Stimulated activated CD4-positive, alpha-beta T cell treated with anti-CD3 and anti-CD28 coated beads, Interleukin-1b, Interleukin-23, amount 100 ng/mL, for 24 hours (primary cell): Measurements from ENCODE around the gene SHROOM4.
A peak's percentile ranks its signal among the peaks of the same experiment; 100 is the strongest.

Experiments used
- DNase-seq, 4 experiments: peaks; one replicate each; pipeline ENCODE4 v3.0.0-alpha.2; 2020; ENCODE audit warnings: low read depth in 4 of 4, low spot score in 1 of 4

Gene SHROOM4

GRCh38 chrX:50787099-50787498, 26.9 kb downstream of the SHROOM4 start:
- no peak for DNase-seq

- DNase-seq: no peak
Measured at GRCh38 chrX:50780144-50780543, 33.9 kb downstream of the SHROOM4 start.

- DNase-seq: no peak
Measured at GRCh38 chrX:50779694-50780093, 34.3 kb downstream of the SHROOM4 start.

- no peak for DNase-seq
Measured at GRCh38 chrX:50778272-50778671, 35.7 kb downstream of the SHROOM4 start.

GRCh38 chrX:50776248-50776647, 37.7 kb downstream of the SHROOM4 start:
- no peak for DNase-seq

GRCh38 chrX:50771382-50771781, 42.6 kb downstream of the SHROOM4 start:
- DNase-seq: no peak

- no peak for DNase-seq
Measured at GRCh38 chrX:50770702-50771101, 43.3 kb downstream of the SHROOM4 start.

- DNase-seq: no peak
Measured at GRCh38 chrX:50769389-50770063, 44.5 kb downstream of the SHROOM4 start.

- DNase-seq: no peak
Measured at GRCh38 chrX:50768801-50769200, 45.2 kb downstream of the SHROOM4 start.

GRCh38 chrX:50765986-50766385, 48.0 kb downstream of the SHROOM4 start:
- DNase-seq: no peak

GRCh38 chrX:50762578-50762977, 51.4 kb downstream of the SHROOM4 start:
- no peak for DNase-seq

GRCh38 chrX:50756276-50756675, 57.7 kb downstream of the SHROOM4 start:
- DNase-seq: no peak

GRCh38 chrX:50751091-50751490, 62.9 kb downstream of the SHROOM4 start:
- no peak for DNase-seq

GRCh38 chrX:50747471-50747900, 66.5 kb downstream of the SHROOM4 start:
- DNase-seq: peak in 1 of 4 experiments; percentile 0

- DNase-seq: no peak
Measured at GRCh38 chrX:50736656-50737055, 77.3 kb downstream of the SHROOM4 start.

- DNase-seq: no peak
Measured at GRCh38 chrX:50726296-50726695, 87.7 kb downstream of the SHROOM4 start.

GRCh38 chrX:50725310-50725709, 88.7 kb downstream of the SHROOM4 start:
- DNase-seq: no peak

GRCh38 chrX:50723006-50723405, 91.0 kb downstream of the SHROOM4 start:
- no peak for DNase-seq

GRCh38 chrX:50721764-50722521, 92.1 kb downstream of the SHROOM4 start:
- no peak for DNase-seq

- DNase-seq: no peak
Measured at GRCh38 chrX:50719614-50720013, 94.4 kb downstream of the SHROOM4 start.

- no peak for DNase-seq
Measured at GRCh38 chrX:50718776-50719175, 95.2 kb downstream of the SHROOM4 start.

GRCh38 chrX:50716706-50717105, 97.3 kb downstream of the SHROOM4 start:
- DNase-seq: no peak

- no peak for DNase-seq
Measured at GRCh38 chrX:50712777-50713176, 101.2 kb downstream of the SHROOM4 start.
